Measurements from ENCODE around the gene SSH2.

SSH2 gene

GRCh38 chr17:29929533-29930408, at the start of gene SSH2:
SSH2 (minus strand) TSS chr17:29930228; CDS start chr17:29930000, 228 bp downstream.
- peak within 1 kb of the TSS; percentile 70 for H3K4me2 ChIP-seq (ENCODE audit: insufficient read depth, low read length)
- H3K36me3 ChIP-seq (ENCODE audit: insufficient read depth, low read length): peaks cover 14% of the 10 kb centered on the region
- peak within 1 kb of the TSS; percentile 71 to 76 for H3K4me3 ChIP-seq (ENCODE audit: low read depth in 1 of 2, low read length in 2 of 2)
- H3K9me3 ChIP-seq (ENCODE audit: insufficient read depth, low read length, severe bottlenecking): no peaks in the 10 kb centered on the region
- H3K79me2 ChIP-seq (ENCODE audit: insufficient read depth, low read length): peaks cover 59% of the 10 kb centered on the region
- H3K27ac ChIP-seq (ENCODE audit: low read length): peak within 1 kb of the TSS; percentile 97
- TF ChIP-seq CTCF (IDR thresholded peaks at IDR 0.05; ENCODE audit: borderline replicate concordance, extremely low read depth, low read length, poor library complexity, severe bottlenecking) (peak; percentile 11), EZH2 (IDR thresholded peaks at IDR 0.05; ENCODE audit: borderline replicate concordance, low read depth, low read length, severe bottlenecking) (no peak)
- H4K20me1 ChIP-seq (ENCODE audit: insufficient read depth, low read length): peaks cover 32% of the 10 kb centered on the region; the same call in 1 of the 2 replicates
- H3K27me3 ChIP-seq (ENCODE audit: insufficient read depth, low read length, poor library complexity): no peaks in the 10 kb centered on the region
- DNase-seq (peak; percentile 91), ATAC-seq (ENCODE audit: insufficient read depth, low read depth) (peak; percentile 58)
- H3K4me1 ChIP-seq (ENCODE audit: insufficient read depth, low read length): peaks cover 40% of the 10 kb centered on the region
- H3K9ac ChIP-seq (ENCODE audit: low read depth, low read length): peak within 1 kb of the TSS; percentile 93
- peak within 1 kb of the TSS; percentile 97 for H2AFZ ChIP-seq (ENCODE audit: low read depth, low read length)

GRCh38 chr17:29977836-29978235, 47.8 kb upstream of the SSH2 start:
- Histone ChIP-seq H3K36me3 (ENCODE audit: insufficient read depth, low read length) (no peaks in the 10 kb centered on the region), H3K9ac (ENCODE audit: low read depth, low read length) (no peak overlapping the region), H2AFZ (ENCODE audit: low read depth, low read length) (no peak overlapping the region), H3K4me1 (ENCODE audit: insufficient read depth, low read length) (no peaks in the 10 kb centered on the region), H3K79me2 (ENCODE audit: insufficient read depth, low read length) (no peaks in the 10 kb centered on the region), H3K4me2 (ENCODE audit: insufficient read depth, low read length) (no peak overlapping the region), H3K27me3 (ENCODE audit: insufficient read depth, low read length, poor library complexity) (no peaks in the 10 kb centered on the region), H3K9me3 (ENCODE audit: insufficient read depth, low read length, severe bottlenecking) (no peaks in the 10 kb centered on the region), H3K4me3 (ENCODE audit: low read depth in 1 of 2, low read length in 2 of 2) (no peak overlapping the region), H4K20me1 (ENCODE audit: insufficient read depth, low read length) (no peaks in the 10 kb centered on the region), H3K27ac (ENCODE audit: low read length) (no peak overlapping the region)
- ATAC-seq (ENCODE audit: insufficient read depth, low read depth) (no peak), DNase-seq (no peak)
- no peak for TF ChIP-seq CTCF (IDR thresholded peaks at IDR 0.05; ENCODE audit: borderline replicate concordance, extremely low read depth, low read length, poor library complexity, severe bottlenecking)
- TF ChIP-seq EZH2 (IDR thresholded peaks at IDR 0.05; ENCODE audit: borderline replicate concordance, low read depth, low read length, severe bottlenecking): no peak

DNA sequence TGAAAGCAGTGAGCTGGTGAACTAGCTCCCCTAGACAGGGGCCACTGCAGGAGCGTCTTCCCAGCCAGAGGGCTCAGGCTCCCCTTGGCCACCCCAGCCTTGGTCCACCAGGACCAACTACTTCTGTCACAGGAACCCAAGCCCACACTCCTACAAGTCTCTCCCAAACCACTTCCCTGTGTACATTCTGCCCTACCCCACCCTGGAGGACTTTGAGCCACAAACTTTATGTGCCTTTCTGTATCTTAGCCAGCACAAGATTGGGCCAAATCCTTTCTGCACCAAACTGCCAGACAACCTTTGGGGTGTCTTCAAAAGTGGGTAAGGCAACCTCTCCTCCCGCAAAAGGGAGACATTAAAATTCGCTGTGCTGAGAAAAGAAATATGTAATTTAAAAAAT, 43.0 kb upstream of the SSH2 start:
- H3K4me1 ChIP-seq (ENCODE audit: insufficient read depth, low read length): no peaks in the 10 kb centered on the region

More for the DNA sequence above, 43.0 kb upstream of the SSH2 start:
- ATAC-seq (ENCODE audit: insufficient read depth, low read depth): no peak
- Histone ChIP-seq H3K9ac (ENCODE audit: low read depth, low read length) (no peak overlapping the region), H3K27ac (ENCODE audit: low read length) (no peak overlapping the region), H3K36me3 (ENCODE audit: insufficient read depth, low read length) (no peaks in the 10 kb centered on the region), H3K27me3 (ENCODE audit: insufficient read depth, low read length, poor library complexity) (no peaks in the 10 kb centered on the region), H3K4me2 (ENCODE audit: insufficient read depth, low read length) (no peak overlapping the region), H4K20me1 (ENCODE audit: insufficient read depth, low read length) (no peaks in the 10 kb centered on the region), H2AFZ (ENCODE audit: low read depth, low read length) (no peak overlapping the region), H3K9me3 (ENCODE audit: insufficient read depth, low read length, severe bottlenecking) (no peaks in the 10 kb centered on the region), H3K79me2 (ENCODE audit: insufficient read depth, low read length) (no peaks in the 10 kb centered on the region), H3K4me3 (ENCODE audit: low read depth in 1 of 2, low read length in 2 of 2) (no peak overlapping the region)
- TF ChIP-seq EZH2 (IDR thresholded peaks at IDR 0.05; ENCODE audit: borderline replicate concordance, low read depth, low read length, severe bottlenecking): no peak
- TF ChIP-seq CTCF (IDR thresholded peaks at IDR 0.05; ENCODE audit: borderline replicate concordance, extremely low read depth, low read length, poor library complexity, severe bottlenecking): no peak
- DNase-seq: no peak
